Measurements from ENCODE around the gene MCTP1.

GRCh38 chr5:94691291-94691690 lies 593.6 kb downstream of the MCTP1 start:
- TF ChIP-seq CTCF (IDR thresholded peaks at IDR 0.05) (no peak), POLR2A (IDR thresholded peaks at IDR 0.05) (no peak)

Data from vagina (tissue), 2 donors.